Chondrocyte (in vitro differentiated cells): ENCODE results near the gene TMUB1. TPM values are rescaled to one million over a fixed set of nuclear protein-coding genes. Genes with fewer than 3 reads are reported as not detected.

Experiments used
- DNase-seq: peaks from one replicate; pipeline ENCODE4 v3.0.0; 2021; ENCODE audit warnings: mixed read lengths, low spot score
- H3K27ac Mint-ChIP-seq: one replicate; pipeline ENCODE4 v1.8.0; 2021; ENCODE audit warnings: mild to moderate bottlenecking, moderate library complexity, mixed read lengths; ENCODE audit not compliant: unreplicated experiment
- H3K27me3 Mint-ChIP-seq: 2 replicates; pipeline ENCODE4 v1.8.0; 2021; ENCODE audit warnings: low read depth, mixed read lengths
- H3K36me3 Mint-ChIP-seq: 2 replicates; pipeline ENCODE4 v1.8.0; 2021; ENCODE audit warnings: low read depth, mixed read lengths
- H3K4me1 Mint-ChIP-seq: 2 replicates; pipeline ENCODE4 v1.8.0; 2021; ENCODE audit warnings: low read depth, mild to moderate bottlenecking, mixed read lengths
- H3K4me3 Mint-ChIP-seq: one replicate; pipeline ENCODE4 v1.8.0; 2021; ENCODE audit warnings: mild to moderate bottlenecking, moderate library complexity, mixed read lengths; ENCODE audit not compliant: unreplicated experiment
- H3K9me3 Mint-ChIP-seq: 2 replicates; pipeline ENCODE4 v1.8.0; 2021; ENCODE audit warnings: low read depth, mixed read lengths
- CTCF ChIP-seq: fragments of 200-600 bp; sonication (generic); IDR thresholded peaks from 2 replicates; pipeline ENCODE4 v1.5.0; 2021; ENCODE audit warnings: antibody characterized with exemption, mild to moderate bottlenecking, moderate library complexity
- total RNA-seq: library from RNA; stranded (reverse); gene quantifications from 3 replicates; pipeline ENCODE4 v1.2.1, GENCODE V29; 2021

TMUB1 gene
- total RNA-seq, 1 donor from 2014 or later: 33.2 TPM

- no peaks in the 10 kb centered on the region for H3K27me3 Mint-ChIP-seq
- no peaks in the 10 kb centered on the region for H3K36me3 Mint-ChIP-seq
- H3K4me3 Mint-ChIP-seq: peak overlapping the region; percentile 33
- peak overlapping the region; percentile 89 for H3K27ac Mint-ChIP-seq
- peaks cover 27% of the 10 kb centered on the region for H3K4me1 Mint-ChIP-seq
- no peak for DNase-seq
- no peak for TF ChIP-seq CTCF
- H3K9me3 Mint-ChIP-seq: no peaks in the 10 kb centered on the region
Measured at GRCh38 chr7:151104411-151105235, 21.3 kb upstream of the TMUB1 start.

- no peak for TF ChIP-seq CTCF
- Mint-ChIP-seq H3K27me3 (no peaks in the 10 kb centered on the region), H3K27ac (no peak overlapping the region), H3K9me3 (no peaks in the 10 kb centered on the region), H3K36me3 (no peaks in the 10 kb centered on the region), H3K4me1 (peaks cover 24% of the 10 kb centered on the region), H3K4me3 (no peak overlapping the region)
- no peak for DNase-seq
Measured at GRCh38 chr7:151103973-151104372, 20.7 kb upstream of the TMUB1 start.

- DNase-seq: no peak
- H3K27me3 Mint-ChIP-seq: no peaks in the 10 kb centered on the region
- no peaks in the 10 kb centered on the region for H3K9me3 Mint-ChIP-seq
- H3K36me3 Mint-ChIP-seq: no peaks in the 10 kb centered on the region
- H3K4me3 Mint-ChIP-seq: no peak overlapping the region
- H3K4me1 Mint-ChIP-seq: peaks cover 24% of the 10 kb centered on the region
- no peak overlapping the region for H3K27ac Mint-ChIP-seq
- TF ChIP-seq CTCF: no peak
Measured at GRCh38 chr7:151102991-151103390, 19.7 kb upstream of the TMUB1 start.

GRCh38 chr7:151101621-151102396 lies 18.5 kb upstream of the TMUB1 start:
- no peak for TF ChIP-seq CTCF
- peaks cover 24% of the 10 kb centered on the region for H3K4me1 Mint-ChIP-seq
- DNase-seq: no peak

GRCh38 chr7:151100921-151101320 lies 17.6 kb upstream of the TMUB1 start:
- Mint-ChIP-seq H3K9me3 (no peaks in the 10 kb centered on the region), H3K36me3 (no peaks in the 10 kb centered on the region), H3K4me1 (peaks cover 28% of the 10 kb centered on the region), H3K4me3 (no peak overlapping the region), H3K27ac (no peak overlapping the region), H3K27me3 (no peaks in the 10 kb centered on the region)
- no peak for TF ChIP-seq CTCF
- DNase-seq: peak; percentile 90

More at GRCh38 chr7:151101621-151102396, 18.5 kb upstream of the TMUB1 start:
- Mint-ChIP-seq H3K27me3 (no peaks in the 10 kb centered on the region), H3K9me3 (no peaks in the 10 kb centered on the region), H3K27ac (no peak overlapping the region), H3K36me3 (no peaks in the 10 kb centered on the region), H3K4me3 (no peak overlapping the region)
